ENCODE data around the gene LRRC75A.
"Not testable (repeated sequence)": the region's sequence is repeated elsewhere in the genome, so short reads cannot be mapped to it uniquely, and the experiment has no call there.

DNA sequence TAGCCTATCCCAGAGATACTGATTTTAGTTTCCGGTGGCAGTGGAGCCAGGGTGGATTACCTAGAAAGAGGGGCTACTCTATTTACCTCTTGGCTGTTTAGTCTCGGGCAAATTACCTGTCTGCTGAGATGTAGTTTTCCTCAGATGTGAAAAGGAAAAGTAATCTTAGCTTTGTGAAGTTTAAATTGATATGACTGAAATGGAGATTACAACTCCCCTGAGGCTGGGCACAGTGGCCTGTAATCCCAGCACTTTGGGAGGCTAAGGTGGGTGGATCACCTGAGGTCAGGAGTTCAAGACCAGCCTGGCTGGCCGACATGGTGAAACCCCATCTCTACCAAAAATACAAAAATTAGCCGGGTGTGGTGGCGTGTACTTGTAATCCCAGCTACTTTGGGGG is 51.6 kb downstream of the LRRC75A start:
- TF ChIP-seq CTCF, POLR2A (IDR thresholded peaks at IDR 0.05): not testable (repeated sequence)
